GM15510 (cell line): Measurements from ENCODE around the gene GALR3.

Experiments
- POLR2A ChIP-seq: IDR thresholded peaks from 3 replicates; pipeline ENCODE4 v1.6.1; 2011; ENCODE audit warnings: borderline replicate concordance; ENCODE audit not compliant: insufficient read length; ENCODE audit errors: extremely low read depth

The GALR3 gene

DNA sequence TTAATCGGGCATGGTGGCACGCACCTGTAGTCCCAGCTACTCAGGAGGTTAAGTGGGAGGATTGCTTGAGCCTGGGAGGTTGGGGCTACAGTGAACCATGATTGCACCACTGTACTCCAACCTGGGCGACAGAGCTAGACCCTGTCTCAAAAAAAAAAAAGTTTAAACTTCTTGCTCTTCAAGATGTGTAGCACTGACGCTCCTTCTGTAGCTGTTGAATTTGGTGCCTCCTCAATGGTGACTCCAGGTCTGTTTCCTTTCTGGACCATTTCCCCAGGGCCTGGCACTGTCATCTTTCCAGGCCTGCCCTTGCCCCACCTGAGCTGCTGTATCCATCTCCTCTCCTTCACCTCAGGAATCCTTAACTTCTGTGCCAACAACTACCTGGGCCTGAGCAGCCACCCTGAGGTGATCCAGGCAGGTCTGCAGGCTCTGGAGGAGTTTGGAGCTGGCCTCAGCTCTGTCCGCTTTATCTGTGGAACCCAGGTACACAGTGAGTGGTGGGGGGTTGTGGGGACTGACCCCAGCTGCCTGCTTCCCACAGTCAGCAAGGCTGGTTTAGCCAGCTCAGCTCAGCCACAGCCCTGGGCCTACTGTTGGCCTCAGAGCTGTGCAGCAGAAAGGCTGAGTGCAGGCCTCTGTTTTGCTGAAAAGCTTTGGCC is 13.4 kb upstream of the GALR3 start:
- TF ChIP-seq POLR2A, result no peak

DNA sequence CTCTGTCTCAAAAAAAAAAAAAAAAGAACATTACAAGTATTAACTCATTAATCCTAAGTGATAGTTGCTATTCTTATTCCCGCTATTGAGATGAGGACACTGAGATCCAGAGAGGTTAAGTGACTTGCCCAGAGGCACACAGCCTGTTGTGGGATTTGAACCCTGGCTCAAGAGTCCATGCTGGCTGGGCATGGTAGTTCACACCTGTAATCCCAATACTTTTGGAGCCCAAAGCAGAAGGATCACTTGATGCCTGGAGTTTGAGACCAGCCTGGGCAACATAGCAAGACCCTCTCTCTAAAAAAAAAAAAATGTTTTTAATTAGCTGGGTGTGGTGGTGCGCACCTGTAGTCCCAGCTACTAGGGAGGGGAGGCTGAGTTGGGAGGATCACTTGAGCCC is 11.3 kb upstream of the GALR3 start:
- TF ChIP-seq POLR2A, result no peak

- no peak for TF ChIP-seq POLR2A
Observed at GRCh38 chr22:37812869-37813678, 10.1 kb upstream of the GALR3 start.

DNA sequence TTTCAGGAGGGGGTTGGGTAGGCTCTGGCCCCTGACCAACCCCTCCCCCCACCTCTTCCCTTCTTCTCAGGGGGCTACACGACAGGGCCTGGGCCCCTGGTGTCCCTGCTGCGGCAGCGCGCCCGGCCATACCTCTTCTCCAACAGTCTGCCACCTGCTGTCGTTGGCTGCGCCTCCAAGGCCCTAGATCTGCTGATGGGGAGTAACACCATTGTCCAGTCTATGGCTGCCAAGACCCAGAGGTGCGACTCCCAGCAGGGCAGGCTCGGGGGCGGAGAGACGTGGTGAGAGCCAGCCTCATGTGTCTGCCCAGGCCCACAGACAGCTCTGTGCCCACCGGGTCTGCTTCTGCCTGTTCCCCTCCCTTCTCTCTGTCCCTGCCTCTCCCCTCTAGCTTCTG is 7.6 kb upstream of the GALR3 start:
- no peak for TF ChIP-seq POLR2A

DNA sequence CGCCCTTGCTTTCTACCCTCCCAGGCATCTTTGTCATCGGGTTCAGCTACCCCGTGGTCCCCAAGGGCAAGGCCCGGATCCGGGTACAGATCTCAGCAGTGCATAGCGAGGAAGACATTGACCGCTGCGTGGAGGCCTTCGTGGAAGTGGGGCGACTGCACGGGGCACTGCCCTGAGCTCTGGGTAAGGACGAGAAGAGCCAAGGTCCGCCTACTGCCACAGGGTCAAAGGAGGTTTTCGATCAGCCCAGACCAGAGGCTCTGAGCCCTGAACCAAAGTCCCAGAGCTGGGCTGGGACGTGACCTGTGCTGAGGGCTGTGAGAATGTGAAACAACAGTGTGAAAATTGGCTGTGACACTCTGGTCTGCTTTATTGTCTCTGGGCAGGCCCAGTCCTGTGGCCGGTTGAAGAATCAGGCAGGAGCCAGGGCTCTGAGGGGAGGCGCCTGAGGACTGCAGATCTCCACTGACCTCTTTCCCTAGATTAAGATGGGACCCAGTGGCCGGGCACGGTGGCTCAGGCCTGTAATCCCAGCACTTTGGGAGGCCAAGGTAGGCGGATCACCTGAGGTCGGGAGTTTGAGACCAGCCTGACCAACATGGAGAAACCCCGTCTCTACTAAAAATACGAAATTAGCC is 6.5 kb upstream of the GALR3 start:
- TF ChIP-seq POLR2A, result no peak

- TF ChIP-seq POLR2A, result no peak
Observed at GRCh38 chr22:37817705-37818408, 5.3 kb upstream of the GALR3 start.

DNA sequence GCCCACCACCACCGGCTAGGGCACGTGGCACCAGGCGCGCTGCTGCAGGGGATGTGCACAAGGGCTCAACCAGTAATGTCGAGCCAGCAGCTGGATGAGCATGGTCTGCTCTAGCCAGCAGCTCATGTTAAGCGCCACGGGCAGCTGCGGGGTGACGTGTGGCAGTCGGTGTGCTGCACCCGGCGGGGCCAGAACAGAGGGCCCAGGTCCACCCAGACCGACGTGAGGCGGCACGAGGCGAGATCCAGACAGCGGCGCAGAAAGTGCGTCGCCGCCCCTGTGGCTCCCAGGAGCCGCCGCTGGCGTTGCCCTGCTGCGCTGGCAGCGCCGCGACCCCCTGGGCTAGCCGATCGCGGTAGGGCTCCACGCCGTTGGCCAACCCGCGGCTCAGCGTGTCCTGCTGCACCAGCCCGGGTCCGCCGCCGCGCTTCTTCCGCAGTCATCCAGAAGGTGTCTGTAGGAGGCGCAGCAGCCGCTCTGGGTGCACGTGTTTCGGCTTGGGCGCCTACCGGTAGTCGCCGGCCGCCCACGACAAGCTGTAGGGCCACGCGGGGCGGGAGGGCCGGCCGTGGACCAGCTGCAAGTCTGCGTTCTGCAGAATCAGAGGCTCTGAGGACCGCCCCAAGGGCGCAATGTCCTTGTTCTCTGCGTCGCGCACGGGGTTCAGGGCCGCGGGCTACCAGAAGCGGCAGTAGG is 4.6 kb upstream of the GALR3 start:
- no peak for TF ChIP-seq POLR2A

- TF ChIP-seq POLR2A, result no peak
Observed at GRCh38 chr22:37819105-37819433, 4.1 kb upstream of the GALR3 start.

DNA sequence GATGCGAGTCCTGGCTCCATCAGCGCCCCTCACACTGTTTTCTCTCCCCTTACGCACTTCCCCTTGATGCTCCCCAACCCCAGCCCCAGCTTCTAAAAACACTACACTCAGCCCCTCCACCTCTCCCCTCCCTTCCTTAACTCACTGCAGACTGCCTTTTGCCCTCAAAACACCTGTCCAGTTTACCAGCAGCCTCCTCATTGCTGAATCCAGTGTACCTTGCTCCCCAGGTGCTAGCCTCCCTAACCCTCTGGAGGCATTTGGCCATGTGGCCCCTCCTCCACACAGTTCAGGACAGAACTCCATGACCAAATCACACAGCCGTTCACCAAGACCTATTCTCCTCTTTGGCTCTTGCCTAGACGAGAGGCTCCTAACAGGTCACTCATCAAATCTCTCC is 2.8 kb upstream of the GALR3 start:
- TF ChIP-seq POLR2A, result no peak

- TF ChIP-seq POLR2A, result no peak
Observed at GRCh38 chr22:37822079-37822833, 926 bp upstream of the GALR3 start.

DNA sequence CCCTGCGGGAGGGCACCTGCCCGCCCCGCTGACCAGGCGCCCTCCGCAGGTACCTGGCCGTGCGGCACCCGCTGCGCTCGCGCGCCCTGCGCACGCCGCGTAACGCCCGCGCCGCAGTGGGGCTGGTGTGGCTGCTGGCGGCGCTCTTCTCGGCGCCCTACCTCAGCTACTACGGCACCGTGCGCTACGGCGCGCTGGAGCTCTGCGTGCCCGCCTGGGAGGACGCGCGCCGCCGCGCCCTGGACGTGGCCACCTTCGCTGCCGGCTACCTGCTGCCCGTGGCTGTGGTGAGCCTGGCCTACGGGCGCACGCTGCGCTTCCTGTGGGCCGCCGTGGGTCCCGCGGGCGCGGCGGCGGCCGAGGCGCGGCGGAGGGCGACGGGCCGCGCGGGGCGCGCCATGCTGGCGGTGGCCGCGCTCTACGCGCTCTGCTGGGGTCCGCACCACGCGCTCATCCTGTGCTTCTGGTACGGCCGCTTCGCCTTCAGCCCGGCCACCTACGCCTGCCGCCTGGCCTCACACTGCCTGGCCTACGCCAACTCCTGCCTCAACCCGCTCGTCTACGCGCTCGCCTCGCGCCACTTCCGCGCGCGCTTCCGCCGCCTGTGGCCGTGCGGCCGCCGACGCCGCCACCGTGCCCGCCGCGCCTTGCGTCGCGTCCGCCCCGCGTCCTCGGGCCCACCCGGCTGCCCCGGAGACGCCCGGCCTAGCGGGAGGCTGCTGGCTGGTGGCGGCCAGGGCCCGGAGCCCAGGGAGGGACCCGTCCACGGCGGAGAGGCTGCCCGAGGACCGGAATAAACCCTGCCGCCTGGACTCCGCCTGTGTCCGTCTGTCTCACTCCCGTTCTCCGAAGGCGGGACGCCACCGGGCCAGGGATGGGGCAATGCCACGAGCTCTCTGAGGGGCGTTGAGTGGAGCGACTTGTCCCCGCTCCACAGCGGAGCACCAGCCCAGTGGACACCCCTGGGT is 1.8 kb downstream of the GALR3 start:
- no peak for TF ChIP-seq POLR2A

- TF ChIP-seq POLR2A, result no peak
Observed at GRCh38 chr22:37827056-37827455, 3.9 kb downstream of the GALR3 start.
